HG02943 (cell line): ENCODE results near the gene JAZF1.
A peak's percentile ranks its signal among the peaks of the same experiment; 100 is the strongest.
"Not testable (repeated sequence)": the region's sequence is repeated elsewhere in the genome, so short reads cannot be mapped to it uniquely, and the experiment has no call there.

Experiments
- ATAC-seq: cut with Tn5 transposase; IDR thresholded peaks from one replicate; pipeline ENCODE4 v1.9.1; 2021; ENCODE audit warnings: mild to moderate bottlenecking, low read depth, moderate library complexity; ENCODE audit not compliant: unreplicated experiment

The JAZF1 gene

GRCh38 chr7:27899601-27900000, 281.0 kb downstream of the JAZF1 start:
- ATAC-seq: no peak

- ATAC-seq: no peak
These were observed 283.2 kb downstream of the JAZF1 start for GRCh38 chr7:27897441-27897847.

GRCh38 chr7:27897001-27897400, 283.6 kb downstream of the JAZF1 start:
- no peak for ATAC-seq

- no peak for ATAC-seq
These were observed 285.0 kb downstream of the JAZF1 start for GRCh38 chr7:27895551-27895950.

- peak; percentile 99 for ATAC-seq
These were observed 290.3 kb downstream of the JAZF1 start for GRCh38 chr7:27890205-27890849.

- ATAC-seq: no peak
These were observed 290.8 kb downstream of the JAZF1 start for GRCh38 chr7:27889800-27890199.

GRCh38 chr7:27888736-27889135, 291.9 kb downstream of the JAZF1 start:
- no peak for ATAC-seq

- ATAC-seq: not testable (repeated sequence)
These were observed 293.9 kb downstream of the JAZF1 start for GRCh38 chr7:27886710-27887109.

GRCh38 chr7:27885652-27886051, 294.9 kb downstream of the JAZF1 start:
- no peak for ATAC-seq

GRCh38 chr7:27883696-27884095, 296.9 kb downstream of the JAZF1 start:
- ATAC-seq: no peak

GRCh38 chr7:27876756-27877155, 303.8 kb downstream of the JAZF1 start:
- no peak for ATAC-seq

- ATAC-seq: no peak
These were observed 304.8 kb downstream of the JAZF1 start for GRCh38 chr7:27875832-27876231.

GRCh38 chr7:27875061-27875460, 305.5 kb downstream of the JAZF1 start:
- ATAC-seq: no peak

GRCh38 chr7:27873981-27874957, 306.3 kb downstream of the JAZF1 start:
- ATAC-seq: no peak

GRCh38 chr7:27872356-27873275, 308.0 kb downstream of the JAZF1 start:
- no peak for ATAC-seq

GRCh38 chr7:27871866-27872265, 308.7 kb downstream of the JAZF1 start:
- ATAC-seq: no peak

GRCh38 chr7:27871086-27871485, 309.5 kb downstream of the JAZF1 start:
- no peak for ATAC-seq

GRCh38 chr7:27870595-27870994, 310.0 kb downstream of the JAZF1 start:
- ATAC-seq: no peak

GRCh38 chr7:27869056-27869455, 311.5 kb downstream of the JAZF1 start:
- ATAC-seq: no peak

- ATAC-seq: no peak
These were observed 312.5 kb downstream of the JAZF1 start for GRCh38 chr7:27868131-27868550.
